ENCODE data around the gene LYST. TPM values are rescaled to one million over a fixed set of nuclear protein-coding genes. Genes with fewer than 3 reads are reported as not detected.

The LYST gene
- total RNA-seq, 1 donor from 2014 or later: 10.3 TPM

- no peak for DNase-seq
- TF ChIP-seq, protein P1, sequence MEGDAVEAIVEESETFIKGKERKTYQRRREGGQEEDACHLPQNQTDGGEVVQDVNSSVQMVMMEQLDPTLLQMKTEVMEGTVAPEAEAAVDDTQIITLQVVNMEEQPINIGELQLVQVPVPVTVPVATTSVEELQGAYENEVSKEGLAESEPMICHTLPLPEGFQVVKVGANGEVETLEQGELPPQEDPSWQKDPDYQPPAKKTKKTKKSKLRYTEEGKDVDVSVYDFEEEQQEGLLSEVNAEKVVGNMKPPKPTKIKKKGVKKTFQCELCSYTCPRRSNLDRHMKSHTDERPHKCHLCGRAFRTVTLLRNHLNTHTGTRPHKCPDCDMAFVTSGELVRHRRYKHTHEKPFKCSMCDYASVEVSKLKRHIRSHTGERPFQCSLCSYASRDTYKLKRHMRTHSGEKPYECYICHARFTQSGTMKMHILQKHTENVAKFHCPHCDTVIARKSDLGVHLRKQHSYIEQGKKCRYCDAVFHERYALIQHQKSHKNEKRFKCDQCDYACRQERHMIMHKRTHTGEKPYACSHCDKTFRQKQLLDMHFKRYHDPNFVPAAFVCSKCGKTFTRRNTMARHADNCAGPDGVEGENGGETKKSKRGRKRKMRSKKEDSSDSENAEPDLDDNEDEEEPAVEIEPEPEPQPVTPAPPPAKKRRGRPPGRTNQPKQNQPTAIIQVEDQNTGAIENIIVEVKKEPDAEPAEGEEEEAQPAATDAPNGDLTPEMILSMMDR (IDR thresholded peaks at IDR 0.05; ENCODE audit: borderline replicate concordance): no peak
- no peaks in the 10 kb centered on the region for H3K9me3 ChIP-seq (replicated peaks)
- H3K36me3 ChIP-seq: peaks cover 79% of the 10 kb centered on the region
- no peaks in the 10 kb centered on the region for H3K27me3 ChIP-seq (ENCODE audit: low read depth)
- intact Hi-C loops (cut with micrococcal nuclease): no loop called here
- no peak overlapping the region for H3K4me3 ChIP-seq
- no peak overlapping the region for H3K27ac ChIP-seq (replicated peaks)
- H3K4me1 ChIP-seq: peaks cover 9% of the 10 kb centered on the region
Observed at GRCh38 chr1:235724730-235725129, 142.0 kb downstream of the LYST start.

DNA sequence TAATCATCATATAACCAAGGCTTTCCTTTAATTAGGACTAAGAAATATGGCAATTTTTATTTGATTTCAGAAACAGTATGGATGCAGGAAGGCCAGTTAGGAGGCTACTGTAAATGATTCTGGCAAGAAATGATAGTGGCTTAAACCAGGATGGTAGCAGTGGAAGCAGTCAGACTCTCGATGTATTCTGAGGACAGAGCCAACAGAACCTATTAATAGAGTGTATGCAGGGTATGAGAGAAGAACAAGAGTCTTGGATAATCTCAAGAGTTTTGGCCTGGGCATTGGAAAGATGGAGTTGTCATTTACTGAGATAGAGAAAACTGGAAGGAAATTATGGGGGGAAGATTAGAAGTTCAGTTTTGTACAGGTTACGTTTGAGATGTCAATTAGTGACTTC is 143.8 kb downstream of the LYST start:
- H3K27ac ChIP-seq (replicated peaks): no peak overlapping the region
- H3K9me3 ChIP-seq (replicated peaks): no peaks in the 10 kb centered on the region
- H3K4me3 ChIP-seq: no peak overlapping the region
- DNase-seq: no peak
- H3K36me3 ChIP-seq: peaks cover 70% of the 10 kb centered on the region
- TF ChIP-seq, protein P1 (IDR thresholded peaks at IDR 0.05; ENCODE audit: borderline replicate concordance): no peak
- H3K27me3 ChIP-seq (ENCODE audit: low read depth): no peaks in the 10 kb centered on the region
- peaks cover 16% of the 10 kb centered on the region for H3K4me1 ChIP-seq
- intact Hi-C loops (cut with micrococcal nuclease): no loop called here

DNA sequence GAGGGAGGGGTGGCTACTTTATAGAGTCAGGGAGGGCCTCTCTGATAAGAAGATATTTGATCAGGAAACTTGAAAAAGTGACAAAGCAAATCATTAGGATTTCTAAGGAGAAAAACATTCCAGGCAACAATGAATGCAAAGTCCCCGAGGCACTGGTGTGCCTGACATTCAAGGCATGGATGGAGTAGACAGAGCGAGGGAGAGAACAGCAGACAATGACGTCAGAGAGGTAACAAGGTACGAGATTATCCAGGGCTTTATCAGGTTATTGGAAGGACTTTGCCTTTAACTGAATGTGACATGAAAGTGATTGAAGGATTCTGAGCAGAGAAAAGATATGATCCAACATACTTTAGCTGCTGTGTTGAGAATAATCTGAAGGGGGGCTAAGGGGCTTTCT is 144.7 kb downstream of the LYST start:
- intact Hi-C loops (cut with micrococcal nuclease): no loop called here
- no peak for DNase-seq
- no peaks in the 10 kb centered on the region for H3K9me3 ChIP-seq (replicated peaks)
- H3K4me1 ChIP-seq: peaks cover 16% of the 10 kb centered on the region
- H3K27ac ChIP-seq (replicated peaks): no peak overlapping the region
- H3K4me3 ChIP-seq: no peak overlapping the region
- TF ChIP-seq, protein P1 (IDR thresholded peaks at IDR 0.05; ENCODE audit: borderline replicate concordance): no peak
- no peaks in the 10 kb centered on the region for H3K27me3 ChIP-seq (ENCODE audit: low read depth)
- H3K36me3 ChIP-seq: peaks cover 70% of the 10 kb centered on the region

GRCh38 chr1:235720544-235720943 is 146.2 kb downstream of the LYST start:
- Histone ChIP-seq H3K27ac (replicated peaks) (no peak overlapping the region), H3K27me3 (ENCODE audit: low read depth) (no peaks in the 10 kb centered on the region), H3K36me3 (peaks cover 75% of the 10 kb centered on the region), H3K4me3 (no peak overlapping the region), H3K4me1 (peaks cover 16% of the 10 kb centered on the region), H3K9me3 (replicated peaks) (no peaks in the 10 kb centered on the region)
- TF ChIP-seq, protein P1 (IDR thresholded peaks at IDR 0.05; ENCODE audit: borderline replicate concordance): no peak
- intact Hi-C loops (cut with micrococcal nuclease): no loop called here
- DNase-seq: no peak

GRCh38 chr1:235714205-235714897 is 152.4 kb downstream of the LYST start:
- intact Hi-C loops (cut with micrococcal nuclease): no loop called here

More at GRCh38 chr1:235714205-235714897, 152.4 kb downstream of the LYST start:
- Histone ChIP-seq H3K27ac (replicated peaks) (no peak overlapping the region), H3K27me3 (ENCODE audit: low read depth) (no peaks in the 10 kb centered on the region), H3K36me3 (peaks cover 58% of the 10 kb centered on the region), H3K4me1 (peaks cover 7% of the 10 kb centered on the region), H3K9me3 (replicated peaks) (no peaks in the 10 kb centered on the region), H3K4me3 (no peak overlapping the region)
- TF ChIP-seq, protein P1 (IDR thresholded peaks at IDR 0.05; ENCODE audit: borderline replicate concordance): no peak
- no peak for DNase-seq

All from left ventricle myocardium inferior (tissue), 1 donor.